GM12878 (cell line): ENCODE results near the gene PAF1. TPM values are rescaled to one million over a fixed set of nuclear protein-coding genes. Genes with fewer than 3 reads are reported as not detected.

Experiments
- ATF7 ChIP-seq: fragments of 450-650 bp; IDR thresholded peaks from 2 replicates; pipeline ENCODE4 v1.6.1; 2016; ENCODE audit warnings: low read depth, mild to moderate bottlenecking
- E2F4 ChIP-seq: IDR thresholded peaks from 2 replicates; pipeline ENCODE4 v1.6.1; 2012; ENCODE audit warnings: low read depth, low read length, improper control_type of control experiment
- EGR1 ChIP-seq, 2 experiments: IDR thresholded peaks; 1 replicate in 1 of 2; 2 replicates in 1 of 2; pipeline ENCODE4 v1.6.1; 2011 to 2012; ENCODE audit warnings: low read depth in 2 of 2, low read length in 2 of 2, borderline replicate concordance in 1 of 2, mild to moderate bottlenecking in 1 of 2, moderate library complexity in 1 of 2
- IKZF2 ChIP-seq, 2 experiments: fragments of 450-650 bp; IDR thresholded peaks; 2 replicates each; pipeline ENCODE4 v1.6.1; 2017; ENCODE audit warnings: mild to moderate bottlenecking in 2 of 2, moderate library complexity in 2 of 2
- IRF5 ChIP-seq: fragments of 450-650 bp; IDR thresholded peaks from 2 replicates; pipeline ENCODE4 v1.6.1; 2017; ENCODE audit warnings: borderline replicate concordance
- KDM1A ChIP-seq: fragments of 200-600 bp; sonication (generic); IDR thresholded peaks from 2 replicates; pipeline ENCODE4 v1.6.1; 2016; ENCODE audit warnings: borderline replicate concordance
- MEF2A ChIP-seq: IDR thresholded peaks from 2 replicates; pipeline ENCODE4 v1.6.1; 2011; ENCODE audit warnings: low read depth, mild to moderate bottlenecking, low read length, moderate library complexity; ENCODE audit not compliant: insufficient read depth
- NFIC ChIP-seq: IDR thresholded peaks from 2 replicates; pipeline ENCODE4 v1.6.1; 2012; ENCODE audit warnings: low read depth, mild to moderate bottlenecking, inconsistent platforms, low read length, moderate library complexity
- NFYB ChIP-seq: IDR thresholded peaks from 2 replicates; pipeline ENCODE4 v1.6.1; 2011; ENCODE audit warnings: low read depth, mild to moderate bottlenecking, low read length, improper control_type of control experiment, moderate library complexity; ENCODE audit not compliant: insufficient read depth
- POLR2A ChIP-seq: IDR thresholded peaks from 2 replicates; pipeline ENCODE4 v1.6.1; 2011; ENCODE audit warnings: low read depth, mild to moderate bottlenecking, low read length
- SMAD1 ChIP-seq: fragments of 450-650 bp; IDR thresholded peaks from 2 replicates; pipeline ENCODE4 v1.6.1; 2018; ENCODE audit warnings: mild to moderate bottlenecking, low read depth; ENCODE audit not compliant: partially characterized antibody
- SMARCA5 ChIP-seq: fragments of 450-650 bp; IDR thresholded peaks from 2 replicates; pipeline ENCODE4 v1.6.1; 2017; ENCODE audit warnings: mild to moderate bottlenecking
- USF1 ChIP-seq: IDR thresholded peaks from 2 replicates; pipeline ENCODE4 v1.6.1; 2011; ENCODE audit warnings: borderline replicate concordance, low read depth, mild to moderate bottlenecking, moderate library complexity, mixed read lengths, low read length; ENCODE audit not compliant: insufficient read depth; ENCODE audit errors: extremely low read length
- ZNF207 ChIP-seq: fragments of 450-650 bp; IDR thresholded peaks from 2 replicates; pipeline ENCODE4 v1.6.1; 2014; ENCODE audit warnings: antibody characterized with exemption, mild to moderate bottlenecking, borderline replicate concordance
- ZNF274 ChIP-seq: IDR thresholded peaks from one replicate; pipeline ENCODE4 v1.8.0; 2011; ENCODE audit not compliant: insufficient read length, insufficient read depth
- polyA plus RNA-seq, 11 experiments: library from polyadenylated mRNA; depleted of rRNA in 4 of 11; unstranded in 6 of 11; stranded (reverse) in 5 of 11; fragments of >200 nt; fragmentation: Nextera tagmentation in 4 of 11; fragmentation: Illumina TruSeq in 1 of 11; extraction: Ambion mirVana in 4 of 11; extraction: Trizol in 1 of 11; gene quantifications; 1 replicate in 1 of 11; 2 replicates in 10 of 11; pipeline versions ENCODE4 v1.2.1 to v1.2.3, GENCODE V29; 2011 to 2016; ENCODE audit warnings: inconsistent platforms in 2 of 11, missing spikeins in 2 of 11, low read depth in 1 of 11
- total RNA-seq, 4 experiments: library from RNA; depleted of rRNA in 3 of 4; stranded (reverse); fragments of >200 nt in 3 of 4; fragmentation: Illumina TruSeq in 1 of 4; extraction: Trizol in 1 of 4; gene quantifications; 2 replicates each; pipeline versions ENCODE4 v1.2.1 to v1.2.3, GENCODE V29; 2013 to 2021
- TF ChIP-seq, protein P1 (sequence below): fragments of 450-650 bp; IDR thresholded peaks from 2 replicates; pipeline ENCODE4 v1.6.1; 2017; ENCODE audit warnings: mild to moderate bottlenecking
- TF ChIP-seq, protein P2 (sequence below), 3 experiments: IDR thresholded peaks in 2 of 3; conservative IDR thresholded peaks in 1 of 3; 2 replicates each; pipeline ENCODE4 v1.5.1; 2011; ENCODE audit warnings: low read depth in 3 of 3, low read length in 3 of 3, mild to moderate bottlenecking in 3 of 3, control low read depth in 2 of 3, moderate library complexity in 2 of 3, inconsistent platforms in 1 of 3, mixed read lengths in 1 of 3; ENCODE audit not compliant: control insufficient read depth in 2 of 3, insufficient read depth in 1 of 3; ENCODE audit errors: extremely low read depth in 1 of 3

Gene PAF1
- total and polyA plus RNA-seq, 10 of the 15 experiments (the other 5 are each of a cell fraction or from before 2014, with no cell fraction given) = 1.7 to 45.8 (median 39.6) TPM

DNA sequence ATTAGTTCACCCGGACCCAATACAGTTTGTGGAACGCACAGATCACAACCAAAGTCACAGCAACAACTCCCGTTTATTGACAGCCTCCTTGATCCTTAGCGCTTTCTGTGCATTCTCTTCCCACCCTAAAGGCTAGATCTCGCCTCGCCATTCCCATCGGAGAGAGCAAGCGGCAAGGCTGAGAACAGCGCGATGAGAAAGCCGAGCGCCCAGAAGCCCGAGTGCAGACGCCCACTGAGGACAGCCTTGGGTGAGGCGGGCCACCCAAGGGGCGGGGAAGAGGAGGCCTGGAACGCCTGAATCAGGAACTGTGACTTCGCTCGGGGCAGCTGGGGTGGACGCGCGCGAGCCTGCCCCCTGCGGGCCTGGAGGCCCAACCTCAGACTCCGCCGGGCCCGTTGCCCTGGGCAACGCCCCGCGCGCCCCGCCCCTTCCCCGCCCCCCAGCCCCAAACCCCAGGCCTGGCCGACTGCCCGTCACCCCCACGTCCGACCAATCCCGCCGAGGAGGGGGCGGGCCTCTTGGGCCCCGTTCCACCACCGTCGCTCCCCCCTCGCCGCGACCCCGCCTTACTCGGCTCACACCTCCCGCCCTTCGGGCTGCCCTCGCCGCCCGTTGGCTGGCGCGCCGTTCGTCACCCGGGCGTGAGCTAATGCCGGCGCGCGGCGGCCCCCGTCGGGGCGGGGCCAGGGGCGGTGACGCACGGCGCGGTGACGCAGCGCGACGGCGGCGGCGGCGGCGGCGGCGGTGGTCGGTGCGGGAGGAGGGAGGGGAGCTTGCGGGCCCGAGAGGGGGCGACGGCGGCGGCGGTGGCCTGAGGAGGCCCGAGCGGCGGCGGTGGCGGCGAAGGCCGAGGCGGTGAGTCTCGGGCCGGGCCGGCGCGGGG lies 48.9 kb downstream of the PAF1 start, which contains the start of gene SAMD4B (continued):
- TF ChIP-seq, protein P1, sequence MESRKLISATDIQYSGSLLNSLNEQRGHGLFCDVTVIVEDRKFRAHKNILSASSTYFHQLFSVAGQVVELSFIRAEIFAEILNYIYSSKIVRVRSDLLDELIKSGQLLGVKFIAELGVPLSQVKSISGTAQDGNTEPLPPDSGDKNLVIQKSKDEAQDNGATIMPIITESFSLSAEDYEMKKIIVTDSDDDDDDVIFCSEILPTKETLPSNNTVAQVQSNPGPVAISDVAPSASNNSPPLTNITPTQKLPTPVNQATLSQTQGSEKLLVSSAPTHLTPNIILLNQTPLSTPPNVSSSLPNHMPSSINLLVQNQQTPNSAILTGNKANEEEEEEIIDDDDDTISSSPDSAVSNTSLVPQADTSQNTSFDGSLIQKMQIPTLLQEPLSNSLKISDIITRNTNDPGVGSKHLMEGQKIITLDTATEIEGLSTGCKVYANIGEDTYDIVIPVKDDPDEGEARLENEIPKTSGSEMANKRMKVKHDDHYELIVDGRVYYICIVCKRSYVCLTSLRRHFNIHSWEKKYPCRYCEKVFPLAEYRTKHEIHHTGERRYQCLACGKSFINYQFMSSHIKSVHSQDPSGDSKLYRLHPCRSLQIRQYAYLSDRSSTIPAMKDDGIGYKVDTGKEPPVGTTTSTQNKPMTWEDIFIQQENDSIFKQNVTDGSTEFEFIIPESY = 0 out of 2 replicates have a peak, but pooled peaks have one; percentile 19
- no peak for TF ChIP-seq E2F4
- no peak for TF ChIP-seq NFIC
- TF ChIP-seq SMARCA5 = 0 out of 2 replicates have a peak, but pooled peaks have one; percentile 67
- TF ChIP-seq NFYB = peak; percentile 88
- TF ChIP-seq POLR2A = peak; percentile 99
- no peak for TF ChIP-seq KDM1A
- peak; percentile 45 to 58; a peak in 2 of 4 replicates for TF ChIP-seq IKZF2 (IDR thresholded peaks at IDR 0.05)
- 0 out of 2 replicates have a peak, but pooled peaks have one; percentile 34 for TF ChIP-seq MEF2A
- TF ChIP-seq SMAD1 = peak; percentile 81
- no peak for TF ChIP-seq USF1
- TF ChIP-seq IRF5 = no peak
- peak; percentile 33 to 84 for TF ChIP-seq EGR1 (IDR thresholded peaks at IDR 0.05; ENCODE audit: borderline replicate concordance in 1 of 2, low read depth in 2 of 2, low read length in 2 of 2)
- peak; percentile 74; the same call in 1 of the 2 replicates for TF ChIP-seq ZNF207
- TF ChIP-seq, protein P2, sequence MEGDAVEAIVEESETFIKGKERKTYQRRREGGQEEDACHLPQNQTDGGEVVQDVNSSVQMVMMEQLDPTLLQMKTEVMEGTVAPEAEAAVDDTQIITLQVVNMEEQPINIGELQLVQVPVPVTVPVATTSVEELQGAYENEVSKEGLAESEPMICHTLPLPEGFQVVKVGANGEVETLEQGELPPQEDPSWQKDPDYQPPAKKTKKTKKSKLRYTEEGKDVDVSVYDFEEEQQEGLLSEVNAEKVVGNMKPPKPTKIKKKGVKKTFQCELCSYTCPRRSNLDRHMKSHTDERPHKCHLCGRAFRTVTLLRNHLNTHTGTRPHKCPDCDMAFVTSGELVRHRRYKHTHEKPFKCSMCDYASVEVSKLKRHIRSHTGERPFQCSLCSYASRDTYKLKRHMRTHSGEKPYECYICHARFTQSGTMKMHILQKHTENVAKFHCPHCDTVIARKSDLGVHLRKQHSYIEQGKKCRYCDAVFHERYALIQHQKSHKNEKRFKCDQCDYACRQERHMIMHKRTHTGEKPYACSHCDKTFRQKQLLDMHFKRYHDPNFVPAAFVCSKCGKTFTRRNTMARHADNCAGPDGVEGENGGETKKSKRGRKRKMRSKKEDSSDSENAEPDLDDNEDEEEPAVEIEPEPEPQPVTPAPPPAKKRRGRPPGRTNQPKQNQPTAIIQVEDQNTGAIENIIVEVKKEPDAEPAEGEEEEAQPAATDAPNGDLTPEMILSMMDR (IDR thresholded peaks at IDR 0.05 in 2 of 3, conservative IDR thresholded peaks at IDR 0.05 in 1 of 3; ENCODE audit: control insufficient read depth in 2 of 3, extremely low read depth in 1 of 3, insufficient read depth in 1 of 3, low read depth in 3 of 3, low read length in 3 of 3) = peak; percentile 57 to 91 (median 65); a peak in 5 of 6 replicates
- no peak for TF ChIP-seq ZNF274
- 0 out of 2 replicates have a peak, but pooled peaks have one; percentile 46 for TF ChIP-seq ATF7
